HG03135 (cell line): ENCODE data around the gene NFE2.

Source experiments
- ATAC-seq: cut with Tn5 transposase; IDR thresholded peaks from one replicate; pipeline ENCODE4 v1.9.1; 2021; ENCODE audit warnings: mild to moderate bottlenecking, moderate library complexity; ENCODE audit not compliant: unreplicated experiment

The NFE2 gene

GRCh38 chr12:54253240-54253639 lies 47.6 kb downstream of the NFE2 start:
- ATAC-seq = no peak

GRCh38 chr12:54251667-54252284 lies 49.0 kb downstream of the NFE2 start:
- no peak for ATAC-seq

DNA sequence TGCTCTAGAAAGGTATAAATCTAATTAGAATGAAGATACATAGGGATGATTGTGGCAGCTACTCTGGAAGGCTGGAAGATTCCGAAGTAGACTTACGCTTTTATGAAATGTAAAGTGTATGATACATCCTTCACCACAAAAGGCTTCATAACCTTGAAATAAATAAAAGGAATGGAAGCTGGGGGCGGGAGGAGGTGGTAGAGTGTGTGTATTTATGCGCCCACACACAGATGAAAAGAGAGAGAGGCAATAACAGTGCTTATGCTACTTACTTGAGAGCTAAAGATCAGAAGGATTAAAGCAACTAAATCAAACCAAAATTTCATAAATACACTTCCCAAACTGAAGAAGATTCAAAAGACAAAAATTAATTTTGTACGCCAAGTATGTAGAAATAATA lies 51.3 kb downstream of the NFE2 start:
- no peak for ATAC-seq

DNA sequence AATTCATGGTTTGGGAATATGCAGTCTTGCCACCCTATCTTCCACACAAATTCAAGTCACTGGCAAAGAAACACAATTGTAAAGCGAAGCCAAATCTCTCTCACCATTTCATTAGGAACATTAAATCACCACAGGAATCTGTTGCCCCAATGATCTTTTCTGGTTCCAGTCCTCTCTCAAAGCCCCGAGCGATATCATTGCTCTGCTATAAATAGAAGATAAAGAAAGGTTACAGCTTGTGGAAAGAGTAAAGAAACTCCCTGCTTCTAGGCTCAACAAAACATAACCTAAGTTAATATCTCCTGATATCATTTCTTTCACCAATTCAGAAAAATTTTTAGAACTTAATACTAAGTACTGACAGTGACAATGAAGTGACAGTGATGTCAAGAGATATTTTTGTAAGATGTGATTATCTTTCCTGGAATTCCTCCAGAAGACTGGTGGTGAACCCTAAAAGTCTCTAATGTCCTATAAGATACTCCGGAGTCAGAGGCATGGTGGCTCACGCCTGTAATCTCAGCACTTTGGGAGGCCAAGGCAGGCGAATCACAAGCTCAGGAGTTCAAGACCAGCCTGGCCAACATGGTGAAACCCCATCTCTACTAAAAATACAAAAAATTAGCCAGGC lies 54.7 kb downstream of the NFE2 start:
- ATAC-seq = no peak
